Gastrocnemius medialis (tissue), 4 donors: ENCODE measurements around the gene DTHD1. TPM values are rescaled to one million over a fixed set of nuclear protein-coding genes. Genes with fewer than 3 reads are reported as not detected.

Experiments
- ATAC-seq, 2 donors: fragments of 150-250 bp; one replicate each; pipeline ENCODE4 v1.9.1; 2016
- DNase-seq, 2 donors: peaks; one replicate each; pipeline ENCODE4 v3.0.0-alpha.2; 2019
- H3K27ac ChIP-seq, 4 donors: fragments of 200-600 bp; sonication (generic); 1 replicate in 1 of 4; 2 replicates in 3 of 4; pipeline ENCODE4 v1.5.1; 2016 to 2018; ENCODE audit warnings: mild to moderate bottlenecking in 2 of 4, moderate library complexity in 1 of 4
- H3K27me3 ChIP-seq, 3 donors: fragments of 200-600 bp; sonication (generic) in 2 of 3; 1 replicate in 1 of 3; 2 replicates in 2 of 3; pipeline versions ENCODE4 v1.5.1 to v1.6.0; 2016 to 2019; ENCODE audit warnings: mild to moderate bottlenecking in 1 of 3, moderate library complexity in 1 of 3
- H3K36me3 ChIP-seq, 2 donors: fragments of 200-600 bp; sonication (generic) in 1 of 2; one replicate each; pipeline ENCODE4 v1.5.1; 2017 to 2018
- H3K4me1 ChIP-seq, 2 donors: fragments of 200-600 bp; sonication (generic) in 1 of 2; one replicate each; pipeline ENCODE4 v1.5.1; 2016 to 2017; ENCODE audit warnings: mild to moderate bottlenecking in 2 of 2
- H3K4me3 ChIP-seq, 4 donors: fragments of 200-600 bp; sonication (generic) in 3 of 4; 1 replicate in 1 of 4; 2 replicates in 3 of 4; pipeline ENCODE4 v1.5.1; 2016 to 2019; ENCODE audit warnings: mild to moderate bottlenecking in 2 of 4
- H3K9me3 ChIP-seq, 3 donors: fragments of 200-600 bp; sonication (generic) in 2 of 3; 1 replicate in 1 of 3; 2 replicates in 2 of 3; pipeline ENCODE4 v1.5.1; 2016 to 2019
- POLR2A ChIP-seq, 2 donors: fragments of 450-650 bp; IDR thresholded peaks; one replicate each; pipeline ENCODE4 v1.6.1; 2017; ENCODE audit warnings: antibody characterized with exemption in 2 of 2, mild to moderate bottlenecking in 2 of 2, moderate library complexity in 2 of 2
- in situ Hi-C, 4 donors: fragments of 200-750 bp; cut with MboI; loops; one replicate each; pipeline versions ENCODE4 v1.15.0 to v1.8.0; 2017; ENCODE audit warnings: low sequenced_read_pairs in 4 of 4
- intact Hi-C: fragments of 100-400 bp; cut with DNase I; formaldehyde crosslinking; loops from one replicate; pipeline ENCODE4 v1.15.1; 2023; ENCODE audit warnings: low total_unique reads
- total RNA-seq, 4 donors: library from RNA; depleted of rRNA; stranded (reverse); fragments of >200 nt; gene quantifications; one replicate each; pipeline versions ENCODE4 v1.1.0 to v1.2.3, GENCODE V29; 2016
- TF ChIP-seq, protein P1 (sequence below), 5 experiments: fragments of 450-650 bp in 3 of 5; fragments of 200-600 bp in 2 of 5; sonication (generic) in 2 of 5; IDR thresholded peaks in 4 of 5; conservative IDR thresholded peaks in 1 of 5; 1 replicate in 4 of 5; 2 replicates in 1 of 5; pipeline ENCODE4 v1.5.1; 2016 to 2019; ENCODE audit warnings: antibody characterized with exemption in 5 of 5, mild to moderate bottlenecking in 3 of 5, moderate library complexity in 3 of 5

The DTHD1 gene
- total RNA-seq, 4 donors from 2014 or later = 0.10 TPM; not detected in 3

DNA sequence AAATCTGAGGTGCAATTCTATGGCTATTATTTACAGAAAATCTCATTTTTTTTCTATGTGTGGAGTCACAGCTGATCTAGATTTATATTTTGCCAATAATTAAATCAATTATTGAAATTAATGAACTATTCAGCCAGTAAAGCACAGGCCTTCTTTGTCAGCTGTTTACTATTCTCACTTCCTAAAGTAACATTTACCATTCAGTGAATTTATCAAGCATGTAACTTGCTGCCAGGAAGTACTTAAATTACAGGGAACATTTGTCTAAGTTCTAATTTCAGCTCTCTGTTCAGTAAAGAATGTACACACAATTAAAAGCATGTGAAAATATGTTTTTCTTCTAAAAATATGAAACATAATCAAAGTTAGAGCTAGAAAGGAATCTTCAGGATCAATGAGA, 79.3 kb downstream of the DTHD1 start:
- in situ Hi-C loops (no loop called here), intact Hi-C loops (no loop called here)
- Histone ChIP-seq H3K36me3 (no peaks in the 10 kb centered on the region), H3K27ac (no peak overlapping the region), H3K9me3 (no peaks in the 10 kb centered on the region), H3K4me1 (no peaks in the 10 kb centered on the region), H3K27me3 (no peaks in the 10 kb centered on the region), H3K4me3 (no peak overlapping the region)
- DNase-seq (no peak), ATAC-seq (no peak)
- no peak for TF ChIP-seq POLR2A (IDR thresholded peaks at IDR 0.05)
- TF ChIP-seq, protein P1, sequence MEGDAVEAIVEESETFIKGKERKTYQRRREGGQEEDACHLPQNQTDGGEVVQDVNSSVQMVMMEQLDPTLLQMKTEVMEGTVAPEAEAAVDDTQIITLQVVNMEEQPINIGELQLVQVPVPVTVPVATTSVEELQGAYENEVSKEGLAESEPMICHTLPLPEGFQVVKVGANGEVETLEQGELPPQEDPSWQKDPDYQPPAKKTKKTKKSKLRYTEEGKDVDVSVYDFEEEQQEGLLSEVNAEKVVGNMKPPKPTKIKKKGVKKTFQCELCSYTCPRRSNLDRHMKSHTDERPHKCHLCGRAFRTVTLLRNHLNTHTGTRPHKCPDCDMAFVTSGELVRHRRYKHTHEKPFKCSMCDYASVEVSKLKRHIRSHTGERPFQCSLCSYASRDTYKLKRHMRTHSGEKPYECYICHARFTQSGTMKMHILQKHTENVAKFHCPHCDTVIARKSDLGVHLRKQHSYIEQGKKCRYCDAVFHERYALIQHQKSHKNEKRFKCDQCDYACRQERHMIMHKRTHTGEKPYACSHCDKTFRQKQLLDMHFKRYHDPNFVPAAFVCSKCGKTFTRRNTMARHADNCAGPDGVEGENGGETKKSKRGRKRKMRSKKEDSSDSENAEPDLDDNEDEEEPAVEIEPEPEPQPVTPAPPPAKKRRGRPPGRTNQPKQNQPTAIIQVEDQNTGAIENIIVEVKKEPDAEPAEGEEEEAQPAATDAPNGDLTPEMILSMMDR (IDR thresholded peaks at IDR 0.05 in 4 of 5, conservative IDR thresholded peaks at IDR 0.05 in 1 of 5) = no peak

DNA sequence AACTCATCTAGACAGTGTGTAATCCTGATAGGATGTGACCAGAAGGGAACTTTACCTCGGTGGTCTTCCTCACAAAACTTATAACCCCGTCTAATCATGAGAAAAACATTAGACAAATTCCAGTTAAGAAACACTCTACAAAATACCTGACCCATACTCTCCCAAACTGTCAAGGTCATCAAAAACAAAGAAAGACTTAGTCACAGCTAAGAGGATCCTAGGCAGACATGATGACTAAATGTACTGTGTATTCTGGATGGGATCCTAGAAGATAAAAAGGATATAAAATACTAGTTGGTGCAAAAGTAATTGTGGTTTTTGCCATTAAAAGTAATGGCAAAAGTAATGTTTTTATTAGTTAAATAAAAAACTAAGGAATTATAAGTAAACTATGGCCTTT, 81.6 kb downstream of the DTHD1 start:
- intact Hi-C loops (no loop called here), in situ Hi-C loops (no loop called here)
- ATAC-seq (no peak), DNase-seq (no peak)
- Histone ChIP-seq H3K27me3 (no peaks in the 10 kb centered on the region), H3K4me3 (no peak overlapping the region), H3K4me1 (no peaks in the 10 kb centered on the region), H3K9me3 (no peaks in the 10 kb centered on the region), H3K27ac (no peak overlapping the region), H3K36me3 (no peaks in the 10 kb centered on the region)
- TF ChIP-seq POLR2A (IDR thresholded peaks at IDR 0.05) = no peak
- TF ChIP-seq, protein P1 (IDR thresholded peaks at IDR 0.05 in 4 of 5, conservative IDR thresholded peaks at IDR 0.05 in 1 of 5) = no peak

DNA sequence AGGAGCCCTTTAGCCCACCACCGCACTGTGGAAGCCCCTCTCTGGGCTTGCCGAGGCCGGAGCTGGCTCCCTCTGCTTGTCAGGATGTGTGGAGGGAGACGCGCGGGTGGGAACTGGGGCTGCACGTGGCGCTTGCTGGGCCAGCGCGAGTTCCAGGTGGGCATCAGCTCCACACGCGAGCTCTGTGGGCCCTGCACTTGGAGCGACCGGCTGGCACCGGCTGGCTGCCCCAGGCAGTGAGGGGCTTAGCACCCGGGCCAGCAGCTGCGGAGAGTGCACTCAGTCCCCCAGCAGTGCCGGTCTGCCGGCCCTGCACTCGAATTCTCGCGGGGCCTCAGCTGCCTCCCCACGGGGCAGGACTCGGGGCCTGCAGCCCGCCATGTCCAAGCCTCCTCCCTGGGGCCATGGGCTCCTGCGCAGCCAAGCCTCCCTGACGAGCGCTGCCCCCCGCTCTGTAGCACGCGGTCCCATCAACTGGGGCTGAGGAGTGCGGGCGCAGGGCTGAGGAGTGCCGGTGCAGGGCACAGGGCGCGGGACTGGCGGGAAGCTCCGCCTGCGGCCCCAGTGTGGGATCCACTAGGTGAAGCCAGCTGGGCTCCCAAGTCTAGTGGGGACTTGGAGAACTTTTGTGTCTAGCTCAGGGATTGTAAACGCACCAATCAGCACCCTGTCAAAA, 93.6 kb downstream of the DTHD1 start:
- ATAC-seq = no peak
- H3K9me3 ChIP-seq = no peaks in the 10 kb centered on the region
- no peaks in the 10 kb centered on the region for H3K36me3 ChIP-seq
- no peak overlapping the region for H3K4me3 ChIP-seq
- no peaks in the 10 kb centered on the region for H3K4me1 ChIP-seq
- DNase-seq = no peak
- TF ChIP-seq POLR2A (IDR thresholded peaks at IDR 0.05) = no peak
- TF ChIP-seq, protein P1 (IDR thresholded peaks at IDR 0.05 in 4 of 5, conservative IDR thresholded peaks at IDR 0.05 in 1 of 5) = no peak
- in situ Hi-C loops (no loop called here), intact Hi-C loops (no loop called here)
- H3K27ac ChIP-seq = no peak overlapping the region
- H3K27me3 ChIP-seq = no peaks in the 10 kb centered on the region

DNA sequence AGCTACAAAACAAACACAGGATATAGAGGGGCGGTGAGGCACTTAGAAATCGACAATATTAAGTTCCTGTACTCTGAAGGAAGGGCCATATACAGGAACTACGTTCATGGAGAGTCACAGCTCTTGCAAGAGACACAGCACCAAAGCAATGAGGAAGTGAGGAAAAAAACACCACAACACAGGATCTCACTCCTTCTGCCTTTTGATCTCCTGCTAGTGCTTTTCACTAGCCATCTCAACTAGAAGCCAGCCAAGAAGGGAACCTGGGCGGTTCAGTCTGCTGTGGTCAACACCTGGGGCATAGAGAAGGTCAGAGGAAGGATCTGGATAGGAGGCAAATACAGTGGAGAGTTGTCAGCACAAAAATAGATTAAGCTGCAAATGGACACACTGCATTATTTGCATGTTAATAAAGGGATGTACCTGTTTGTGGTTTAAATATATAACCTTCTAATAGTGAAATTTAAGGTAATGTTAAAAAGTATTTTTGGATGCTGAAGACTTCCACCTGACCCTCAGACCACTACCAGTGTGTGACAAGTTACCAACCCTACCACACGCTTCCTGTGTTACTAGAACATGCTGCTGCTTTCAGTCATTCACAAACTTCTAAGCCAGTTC, 104.6 kb downstream of the DTHD1 start:
- intact Hi-C loops = no loop called here
- Histone ChIP-seq H3K36me3 (no peaks in the 10 kb centered on the region), H3K27ac (no peak overlapping the region), H3K4me1 (no peaks in the 10 kb centered on the region), H3K4me3 (no peak overlapping the region), H3K9me3 (no peaks in the 10 kb centered on the region), H3K27me3 (no peaks in the 10 kb centered on the region)
- no peak for ATAC-seq
- TF ChIP-seq POLR2A (IDR thresholded peaks at IDR 0.05) = no peak
- TF ChIP-seq, protein P1 (IDR thresholded peaks at IDR 0.05 in 4 of 5, conservative IDR thresholded peaks at IDR 0.05 in 1 of 5) = no peak
- in situ Hi-C loops = no loop called here
- no peak for DNase-seq
